K562 (cell line): ENCODE data around the gene DNER. TPM values are rescaled to one million over a fixed set of nuclear protein-coding genes. Genes with fewer than 3 reads are reported as not detected.

ENCODE experiments used
- ATAC-seq: fragments of 200-7000 bp; cut with Tn5 transposase; 3 replicates; pipeline ENCODE4 v1.9.1; 2020; ENCODE audit warnings: moderate library complexity
- BruUV-seq: library from RNA; stranded (reverse); fragments of 400-500 nt; replicated peaks from 2 replicates; lab custom pipeline; 2021; lab: Mats Ljungman, UMichigan
- CTCF ChIA-PET: fragments of 300-600 bp; formaldehyde crosslinking; extraction: SDS; loops from one replicate; lab custom pipeline; 2021; ENCODE audit warnings: low intra/inter-chr PET ratio; lab: Yijun Ruan, JAX
- POLR2A ChIA-PET: fragments of 300-600, 350-650 bp; sonication (Branson Sonifier 250); formaldehyde crosslinking; extraction: SDS; loops from one replicate; lab custom pipeline; 2021; ENCODE audit warnings: antibody characterized with exemption, inconsistent platforms; lab: Yijun Ruan, JAX
- DNase-seq, 4 experiments: peaks; one replicate each; pipeline versions ENCODE4 v3.0.0 to v3.0.0-alpha.2; 2011 to 2018; ENCODE audit warnings: low spot score in 3 of 4, mixed read lengths in 3 of 4; ENCODE audit errors: extremely low read depth in 1 of 4
- FAIRE-seq: peaks from 2 replicates; lab custom pipeline; 2011; peaks lifted over from hg19 to GRCh38; lab: Jason Lieb, UNC
- H2AFZ ChIP-seq: 2 replicates; pipeline ENCODE4 v1.6.0; 2011; ENCODE audit warnings: low read depth, low read length, control low read depth, inconsistent platforms
- H3K27ac ChIP-seq: fragments of 200-600 bp; 3 replicates; pipeline ENCODE4 v1.8.0; 2011; ENCODE audit warnings: low read depth, mild to moderate bottlenecking, control low read depth, inconsistent platforms, low read length, moderate library complexity, mixed read lengths; ENCODE audit errors: extremely low read depth
- H3K27me3 ChIP-seq, 2 experiments: fragments of 300-600 bp in 1 of 2; 2 replicates in 1 of 2; 3 replicates in 1 of 2; pipeline versions ENCODE4 v1.6.0 to v1.8.0; 2011; ENCODE audit warnings: inconsistent platforms in 2 of 2, low read length in 2 of 2, mild to moderate bottlenecking in 1 of 2, mixed read lengths in 1 of 2, moderate library complexity in 1 of 2; ENCODE audit not compliant: control insufficient read depth in 2 of 2, insufficient read depth in 2 of 2
- H3K36me3 ChIP-seq: fragments of 300-600 bp; 3 replicates; pipeline ENCODE4 v1.8.0; 2011; ENCODE audit warnings: mild to moderate bottlenecking, low read length, inconsistent platforms; ENCODE audit not compliant: control insufficient read depth, insufficient read depth
- H3K4me1 ChIP-seq, 2 experiments: fragments of 200-600 bp in 1 of 2; replicated peaks in 1 of 2; 2 replicates in 1 of 2; 3 replicates in 1 of 2; pipeline versions ENCODE4 v1.5.1 to v1.8.0; 2011; ENCODE audit warnings: inconsistent platforms in 2 of 2, low read length in 2 of 2, mild to moderate bottlenecking in 1 of 2, mixed read lengths in 1 of 2, moderate library complexity in 1 of 2; ENCODE audit not compliant: control insufficient read depth in 2 of 2, insufficient read depth in 2 of 2
- H3K4me2 ChIP-seq: 2 replicates; pipeline ENCODE4 v1.6.1; 2011; ENCODE audit warnings: low read length, control low read depth, inconsistent platforms, mixed read lengths; ENCODE audit not compliant: insufficient read depth
- H3K4me3 ChIP-seq: fragments of 200-600 bp; sonication (generic), shearing (Covaris generic); 2 replicates; pipeline ENCODE4 v1.5.1; 2016; ENCODE audit warnings: control low read depth, inconsistent platforms
- H3K79me2 ChIP-seq: fragments of 200-600 bp; 3 replicates; pipeline ENCODE4 v1.8.0; 2011; ENCODE audit warnings: low read length, inconsistent platforms; ENCODE audit not compliant: control insufficient read depth, insufficient read depth
- H3K9ac ChIP-seq, 2 experiments: 2 replicates each; pipeline versions ENCODE4 v1.6.0 to v1.6.1; 2011; ENCODE audit warnings: low read depth in 2 of 2, low read length in 2 of 2, control low read depth in 1 of 2, inconsistent platforms in 1 of 2, mild to moderate bottlenecking in 1 of 2, mixed read lengths in 1 of 2; ENCODE audit not compliant: insufficient read depth in 1 of 2
- H3K9me1 ChIP-seq: one replicate; pipeline ENCODE4 v1.6.0; 2011; ENCODE audit warnings: inconsistent platforms, mild to moderate bottlenecking, low read length, moderate library complexity; ENCODE audit not compliant: control insufficient read depth, insufficient read depth
- H3K9me3 ChIP-seq: replicated peaks from 2 replicates; pipeline ENCODE4 v1.5.1; 2011; ENCODE audit warnings: low read depth, low read length, inconsistent platforms; ENCODE audit not compliant: control insufficient read depth, insufficient read depth
- H4K20me1 ChIP-seq: replicated peaks from 2 replicates; pipeline ENCODE4 v1.6.1; 2011; ENCODE audit warnings: low read length, inconsistent platforms, mixed read lengths; ENCODE audit not compliant: control insufficient read depth, insufficient read depth
- ESRRA ChIP-seq: fragments of 450-650 bp; IDR thresholded peaks from 2 replicates; pipeline ENCODE4 v1.6.1; 2014; ENCODE audit warnings: low read depth, mild to moderate bottlenecking, moderate library complexity, borderline replicate concordance
- JUNB ChIP-seq: fragments of 450-650 bp; formaldehyde crosslinking; conservative IDR thresholded peaks from 2 replicates; pipeline ENCODE4 v1.4.0; 2020; ENCODE audit warnings: mild to moderate bottlenecking
- MAX ChIP-seq: sonication (generic); formaldehyde crosslinking; IDR thresholded peaks from 2 replicates; pipeline ENCODE4 v1.9.0; 2022; ENCODE audit warnings: mild to moderate bottlenecking, missing genetic modification reagents
- MEF2A ChIP-seq: IDR thresholded peaks from 2 replicates; pipeline ENCODE4 v1.6.1; 2011; ENCODE audit warnings: low read depth, mild to moderate bottlenecking, low read length, moderate library complexity; ENCODE audit not compliant: control insufficient read depth
- NEUROD1 ChIP-seq: fragments of 150-350 bp; IDR thresholded peaks from 2 replicates; pipeline ENCODE4 v1.6.1; 2014; ENCODE audit warnings: borderline replicate concordance, low read length, low read depth; ENCODE audit not compliant: partially characterized antibody
- SETDB1 ChIP-seq: IDR thresholded peaks from one replicate; pipeline ENCODE4 v1.6.1; 2012; ENCODE audit warnings: low read length, control low read depth, inconsistent platforms
- SMAD4 ChIP-seq: fragments of 250-450 bp; sonication (Bioruptor Pico); conservative IDR thresholded peaks from 2 replicates; pipeline ENCODE4 v1.8.0; 2021; ENCODE audit warnings: inconsistent platforms, mild to moderate bottlenecking, moderate library complexity
- TEAD2 ChIP-seq: fragments of 450-650 bp; IDR thresholded peaks from 2 replicates; pipeline ENCODE4 v1.6.1; 2016; ENCODE audit warnings: missing genetic modification characterization, control low read depth, missing compliant biosample characterization
- TFAM ChIP-seq: fragments of 250-450 bp; sonication (Bioruptor Pico); conservative IDR thresholded peaks from 2 replicates; pipeline ENCODE4 v1.5.0; 2021; ENCODE audit warnings: mild to moderate bottlenecking, moderate library complexity
- ZBTB12 ChIP-seq: fragments of 250-450 bp; sonication (Bioruptor Pico); IDR thresholded peaks from 2 replicates; pipeline ENCODE4 v1.4.0; 2020
- ZNF655 ChIP-seq: fragments of 250-450 bp; sonication (Bioruptor Pico); IDR thresholded peaks from 2 replicates; pipeline ENCODE4 v1.5.0; 2021
- WGBS: fragments of 100-300 bp; shearing (Covaris generic); methylation state at CpG from one replicate; pipeline ENCODE4 v1.1.6; 2016; ENCODE audit warnings: low coverage, mixed read lengths; ENCODE audit not compliant: insufficient coverage; ENCODE audit errors: missing lambda C conversion rate; 5-methylcytosine and 5-hydroxymethylcytosine counted together
- in situ Hi-C: fragments of 300-500 bp; cut with MboI; formaldehyde crosslinking; loops from 4 replicates; pipeline ENCODE4 v1.15.0; 2018; ENCODE audit warnings: inconsistent platforms, mixed read lengths
- intact Hi-C: fragments of 100-400 bp; cut with micrococcal nuclease; formaldehyde crosslinking; loops from 2 replicates; pipeline ENCODE4 v1.14.2; 2022
- polyA plus RNA-seq, 8 experiments: library from polyadenylated mRNA; depleted of rRNA in 4 of 8; stranded (reverse) in 5 of 8; unstranded in 3 of 8; fragments of >200 nt; fragmentation: Nextera tagmentation in 2 of 8; fragmentation: Illumina TruSeq in 1 of 8; extraction: Ambion mirVana in 2 of 8; extraction: Trizol in 1 of 8; gene quantifications; 2 replicates each; pipeline versions ENCODE4 v1.2.1 to v1.2.3, GENCODE V29; 2011 to 2014; ENCODE audit warnings: inconsistent platforms in 1 of 8, missing spikeins in 1 of 8
- total RNA-seq, 7 experiments: library from RNA; depleted of rRNA in 6 of 7; stranded (reverse); fragments of >200 nt in 6 of 7; fragmentation: Illumina TruSeq in 2 of 7; extraction: Trizol in 2 of 7; gene quantifications; 2 replicates each; pipeline versions ENCODE4 v1.2.1 to v1.2.3, GENCODE V29; 2011 to 2021; ENCODE audit warnings: low replicate concordance in 1 of 7

The DNER gene
- total and polyA plus RNA-seq, 9 of the 15 experiments (the other 6 are each of a cell fraction or from before 2014, with no cell fraction given): not detected

DNA sequence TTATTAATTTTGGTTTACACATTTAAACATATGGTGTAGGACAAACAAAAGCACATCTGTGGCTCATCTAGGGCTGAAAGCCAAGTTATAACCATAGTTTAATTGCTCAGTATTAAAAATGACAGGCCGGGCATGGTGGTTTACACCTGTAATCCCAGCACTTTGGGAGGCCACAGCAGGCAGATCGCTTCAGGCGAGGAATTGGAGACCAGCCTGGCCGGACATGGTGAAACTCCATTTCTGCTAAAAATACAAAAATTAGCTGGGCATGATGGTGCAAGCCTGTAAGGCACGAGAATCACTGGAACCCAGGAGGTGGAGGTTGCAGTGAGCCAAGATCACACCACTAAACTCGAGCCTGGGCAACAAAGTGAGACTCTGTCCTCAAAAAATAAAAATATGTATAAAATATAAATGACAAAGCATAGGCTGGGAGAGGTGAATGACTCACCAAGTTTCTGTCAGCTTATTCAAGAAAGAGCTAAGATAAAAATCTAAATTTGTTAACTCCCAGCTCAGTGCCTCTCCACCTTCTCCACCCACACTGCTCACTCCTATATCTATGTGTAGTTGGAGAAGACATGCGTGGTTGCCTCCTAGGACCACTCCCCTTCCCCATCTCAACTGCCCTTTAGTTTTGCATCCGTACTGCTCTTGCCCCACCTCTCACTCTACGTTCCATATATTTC, 364.1 kb downstream of the DNER start (continued):
- TF ChIP-seq TEAD2 (tag): no peak

- no peak overlapping the region for H3K4me3 ChIP-seq
- in situ Hi-C loops (no loop called here), intact Hi-C loops (no loop called here)
- H3K79me2 ChIP-seq: no peaks in the 10 kb centered on the region
- H3K9me3 ChIP-seq: no peaks in the 10 kb centered on the region
- no peak for TF ChIP-seq ZBTB12 (CRISPR knock-in tag)
- no peak for TF ChIP-seq JUNB (CRISPR knock-in tag)
- TF ChIP-seq MEF2A: no peak
- no peak for TF ChIP-seq MAX (CRISPR knock-in tag)
- TF ChIP-seq SMAD4 (CRISPR knock-in tag): no peak
- no peak for TF ChIP-seq TFAM (CRISPR knock-in tag)
- TF ChIP-seq SETDB1: no peak
- TF ChIP-seq NEUROD1: no peak
- TF ChIP-seq ZNF655 (CRISPR knock-in tag): no peak
- TF ChIP-seq ESRRA: no peak
- no peak overlapping the region for H3K4me2 ChIP-seq
- WGBS: 3% methylated on average over 3 of the region's 3 CpGs
- ChIA-PET CTCF (no interaction called here), POLR2A (no interaction called here)
- H3K9ac ChIP-seq: no peak overlapping the region
- no peaks in the 10 kb centered on the region for H3K4me1 ChIP-seq
- no peaks in the 10 kb centered on the region for H4K20me1 ChIP-seq
- FAIRE-seq (no peak), ATAC-seq (no peak), DNase-seq (no peak)
- no peak overlapping the region for H3K27ac ChIP-seq
- no peak overlapping the region for H2AFZ ChIP-seq
- H3K36me3 ChIP-seq: no peaks in the 10 kb centered on the region
- BruUV-seq: no TSS peak
- H3K9me1 ChIP-seq: no peaks in the 10 kb centered on the region
- no peaks in the 10 kb centered on the region for H3K27me3 ChIP-seq
These were observed 366.2 kb downstream of the DNER start for GRCh38 chr2:229348128-229348527.
